Stimulated activated CD8-positive, alpha-beta memory T cell treated with anti-CD3 and anti-CD28 coated beads, Interleukin-7, amount 100 ng/mL, for 4 hours (primary cell): ENCODE results near the gene MAP2K3.
"Not testable (repeated sequence)": the region's sequence is repeated elsewhere in the genome, so short reads cannot be mapped to it uniquely, and the experiment has no call there.

Experiments used
- DNase-seq, 2 donors: peaks; one replicate each; pipeline ENCODE4 v3.0.0-alpha.2; 2020; ENCODE audit warnings: low read depth in 2 of 2

MAP2K3 gene

DNA sequence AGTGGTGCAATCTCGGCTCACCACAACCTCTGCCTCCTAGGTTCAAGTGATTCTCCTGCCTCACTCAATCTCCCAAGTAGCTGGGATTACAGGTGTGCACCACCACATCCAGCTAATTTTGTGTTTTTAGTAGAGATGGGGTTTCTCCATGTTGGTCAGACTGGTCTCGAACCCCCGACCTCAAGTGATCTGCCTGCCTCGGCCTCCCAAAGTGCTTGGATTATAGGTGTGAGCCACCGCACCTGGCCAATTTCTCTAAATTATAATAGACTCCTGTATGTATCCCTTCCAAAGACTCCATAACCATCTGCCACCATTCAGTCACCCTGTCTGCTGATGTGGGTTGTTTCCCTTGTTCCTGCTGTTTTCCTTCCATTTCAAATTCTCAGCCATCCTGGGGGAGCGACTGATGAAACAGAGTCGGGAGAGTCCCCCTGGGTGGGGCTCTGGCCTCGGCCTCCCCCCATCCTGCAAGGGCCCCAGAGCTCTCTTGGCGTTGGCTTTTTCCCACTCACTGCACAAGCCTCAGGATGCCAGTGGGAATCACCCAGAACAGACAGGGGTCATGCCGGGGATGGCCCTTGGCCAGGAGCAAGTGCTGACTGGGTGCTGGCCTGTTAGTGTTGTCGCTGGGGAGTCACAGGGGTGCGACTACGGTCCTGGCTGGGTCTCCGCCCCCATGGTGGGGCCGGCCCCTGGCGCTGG is 25.7 kb downstream of the MAP2K3 start:
- DNase-seq = not testable (repeated sequence)

DNA sequence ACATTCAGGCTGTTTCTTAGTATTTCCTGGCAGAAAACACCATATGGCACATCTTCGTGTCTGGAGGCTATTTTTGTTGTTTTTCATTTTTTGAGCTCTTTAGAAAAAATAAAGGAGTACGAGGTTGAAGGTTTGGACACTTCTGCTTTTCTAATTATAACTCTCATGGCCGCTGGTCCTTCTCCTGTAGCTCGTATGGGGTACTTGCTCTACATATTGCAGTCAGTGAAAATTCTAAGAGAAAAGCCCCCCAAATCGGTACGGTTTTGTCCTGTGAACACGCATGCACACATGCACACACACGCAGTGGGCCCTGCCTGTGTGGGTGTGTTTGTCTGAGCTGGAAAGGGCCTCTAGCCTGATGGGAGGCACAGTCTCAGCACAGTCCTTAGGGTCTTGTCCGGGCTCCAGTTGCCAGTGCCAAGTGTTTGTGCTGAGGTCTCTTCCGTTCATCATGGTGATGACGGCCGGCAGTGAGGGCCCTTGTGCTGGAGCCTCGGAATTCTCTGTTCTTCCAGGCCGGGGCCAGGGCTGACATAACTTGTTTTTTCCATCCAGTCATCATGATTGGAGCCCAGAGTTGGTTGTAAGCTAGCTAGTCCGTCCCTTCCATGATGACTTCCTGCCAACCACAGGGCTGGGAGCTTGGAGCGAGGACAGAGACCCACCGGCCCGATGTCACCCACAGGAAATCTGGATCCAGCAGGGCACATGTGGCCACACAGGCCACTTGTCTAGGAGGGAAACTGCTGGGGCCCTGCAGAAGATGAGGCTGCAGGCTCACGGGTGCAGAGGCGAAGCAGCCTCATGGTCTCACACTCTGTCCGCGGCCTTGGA is 26.5 kb downstream of the MAP2K3 start:
- not testable (repeated sequence) for DNase-seq

- DNase-seq = no peak
Observed at GRCh38 chr17:21313320-21313719, 28.8 kb downstream of the MAP2K3 start.

- DNase-seq = not testable (repeated sequence)
Observed at GRCh38 chr17:21313761-21314160, 29.2 kb downstream of the MAP2K3 start.

GRCh38 chr17:21314261-21314664 is 29.8 kb downstream of the MAP2K3 start:
- not testable (repeated sequence) for DNase-seq

GRCh38 chr17:21314701-21315111 is 30.2 kb downstream of the MAP2K3 start:
- not testable (repeated sequence) for DNase-seq

DNA sequence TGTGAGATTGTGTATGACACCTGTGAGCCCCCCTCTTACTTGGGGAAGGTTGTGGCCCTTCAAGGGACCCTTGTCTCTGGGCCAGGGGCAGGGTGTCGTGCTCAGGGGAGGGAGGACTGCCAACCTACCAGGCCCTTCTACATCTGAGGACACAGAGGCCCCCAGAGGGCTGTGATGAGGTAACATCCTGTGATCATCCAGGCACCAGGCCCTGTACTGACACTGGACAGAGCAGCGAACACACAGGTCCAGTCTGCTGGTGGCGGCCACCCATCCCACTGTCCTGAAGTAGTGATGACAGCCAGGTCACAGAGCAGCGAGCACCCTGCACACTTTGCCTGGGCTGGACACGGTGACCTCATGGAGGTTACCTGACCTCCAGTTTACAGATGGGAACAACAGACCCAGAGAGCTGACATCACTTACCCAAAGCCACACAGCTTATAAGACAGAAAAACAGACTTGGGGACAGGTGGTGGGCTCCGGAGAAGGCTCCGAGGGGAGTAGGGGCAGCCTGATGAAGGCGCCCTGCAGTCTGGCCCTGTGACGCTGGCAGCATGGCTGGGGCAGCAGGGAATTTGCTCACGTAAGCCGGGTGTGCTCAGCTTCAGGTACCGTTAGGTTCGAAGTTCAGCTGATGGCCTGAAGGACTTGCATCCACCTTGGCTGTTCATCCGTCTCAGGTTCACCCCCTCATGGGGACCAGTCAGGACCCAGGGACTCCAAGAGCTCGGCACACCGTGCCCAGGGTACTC is 30.9 kb downstream of the MAP2K3 start:
- not testable (repeated sequence) for DNase-seq

- not testable (repeated sequence) for DNase-seq
Observed at GRCh38 chr17:21316212-21316886, 31.8 kb downstream of the MAP2K3 start.

- not testable (repeated sequence) for DNase-seq
Observed at GRCh38 chr17:21316887-21317500, 32.5 kb downstream of the MAP2K3 start.

- DNase-seq = not testable (repeated sequence)
Observed at GRCh38 chr17:21317821-21318220, 33.3 kb downstream of the MAP2K3 start.

DNA sequence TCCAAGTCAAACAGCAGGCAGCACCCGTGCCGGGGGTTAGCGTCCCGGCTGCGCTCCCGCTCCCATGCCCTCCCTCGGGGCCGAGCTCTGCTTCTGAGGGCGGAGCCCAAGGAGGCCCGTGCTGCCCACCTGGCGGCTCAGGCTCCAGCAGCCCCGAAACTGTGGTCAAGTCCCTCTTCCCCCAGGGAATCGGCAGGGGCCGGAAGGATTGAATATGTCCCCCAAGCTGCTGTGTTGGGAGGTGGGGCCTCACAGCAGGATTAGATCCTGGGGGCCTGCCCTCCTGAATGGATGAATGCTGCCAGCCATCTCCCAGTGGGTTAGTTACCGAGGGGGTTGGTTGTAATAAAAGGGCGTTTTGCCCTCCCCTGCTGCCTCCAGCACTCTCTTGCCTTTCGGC is 33.9 kb downstream of the MAP2K3 start:
- no peak for DNase-seq

- DNase-seq = not testable (repeated sequence)
Observed at GRCh38 chr17:21318856-21319255, 34.3 kb downstream of the MAP2K3 start.

- not testable (repeated sequence) for DNase-seq
Observed at GRCh38 chr17:21319256-21319655, 34.7 kb downstream of the MAP2K3 start.

- DNase-seq = not testable (repeated sequence)
Observed at GRCh38 chr17:21319686-21320375, 35.3 kb downstream of the MAP2K3 start.

GRCh38 chr17:21320430-21320829 is 35.9 kb downstream of the MAP2K3 start:
- DNase-seq = not testable (repeated sequence)

DNA sequence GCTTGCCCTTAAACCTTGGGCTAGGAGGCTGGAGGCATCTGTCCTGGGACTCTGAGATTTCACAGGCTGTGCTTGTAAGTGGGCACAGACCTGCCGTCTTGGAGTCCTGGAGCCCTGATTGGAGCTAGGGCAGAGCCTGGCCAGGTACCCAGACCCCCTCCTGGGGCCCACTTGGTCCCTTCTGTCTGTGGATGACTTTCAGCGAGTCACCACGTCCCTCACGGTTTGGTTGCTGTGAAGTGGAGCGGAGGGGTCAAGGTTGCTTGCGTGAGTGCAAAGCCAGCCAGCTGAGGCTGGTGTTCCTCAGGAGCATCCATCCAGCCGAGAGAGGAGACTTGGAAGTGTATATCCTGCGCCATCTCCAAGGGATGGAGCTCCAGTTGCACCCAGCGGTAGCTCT is 36.5 kb downstream of the MAP2K3 start:
- DNase-seq = not testable (repeated sequence)

GRCh38 chr17:21321744-21322191 is 37.3 kb downstream of the MAP2K3 start:
- DNase-seq = not testable (repeated sequence)

DNA sequence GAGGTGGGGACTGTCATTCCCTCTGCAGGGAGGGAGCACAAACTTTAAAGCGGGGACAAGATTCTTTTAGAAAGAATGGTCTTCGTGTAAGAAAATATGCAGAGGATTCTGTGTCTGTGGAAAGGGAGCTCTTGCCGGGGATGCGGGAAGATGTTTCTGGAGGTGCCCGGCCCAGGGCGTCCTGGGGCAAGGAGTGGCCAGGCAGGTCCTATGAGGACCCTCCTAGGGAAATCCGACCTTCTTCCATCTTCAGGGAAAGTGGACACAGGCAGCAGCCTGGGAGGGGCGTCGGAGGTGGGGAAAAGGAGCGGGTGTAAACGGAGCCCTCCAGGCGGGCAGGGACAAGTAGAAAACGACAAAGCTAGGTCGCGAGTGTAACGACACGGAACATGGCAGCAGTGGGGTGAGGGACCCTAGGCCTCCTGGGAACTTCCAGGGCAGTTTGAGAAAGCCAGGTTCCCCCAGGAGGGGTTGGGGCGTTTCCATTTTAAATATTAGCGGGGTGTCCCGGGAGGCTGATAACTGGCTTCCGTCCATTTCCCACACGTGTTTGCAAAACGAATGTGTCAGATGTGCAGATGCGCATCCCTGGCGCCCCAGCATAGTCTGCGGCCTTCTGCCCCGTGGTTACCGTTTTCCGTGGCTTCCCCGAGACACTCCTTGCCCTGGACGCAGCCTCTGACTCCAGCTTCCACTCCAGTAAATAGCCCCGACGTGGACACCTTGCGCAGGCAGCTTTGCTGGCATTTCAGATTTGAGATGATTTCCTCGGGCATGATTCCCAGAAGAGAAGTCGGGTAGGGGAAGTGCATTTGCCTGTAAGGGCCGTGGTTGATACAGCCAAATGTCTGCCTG is 39.0 kb downstream of the MAP2K3 start:
- not testable (repeated sequence) for DNase-seq

DNA sequence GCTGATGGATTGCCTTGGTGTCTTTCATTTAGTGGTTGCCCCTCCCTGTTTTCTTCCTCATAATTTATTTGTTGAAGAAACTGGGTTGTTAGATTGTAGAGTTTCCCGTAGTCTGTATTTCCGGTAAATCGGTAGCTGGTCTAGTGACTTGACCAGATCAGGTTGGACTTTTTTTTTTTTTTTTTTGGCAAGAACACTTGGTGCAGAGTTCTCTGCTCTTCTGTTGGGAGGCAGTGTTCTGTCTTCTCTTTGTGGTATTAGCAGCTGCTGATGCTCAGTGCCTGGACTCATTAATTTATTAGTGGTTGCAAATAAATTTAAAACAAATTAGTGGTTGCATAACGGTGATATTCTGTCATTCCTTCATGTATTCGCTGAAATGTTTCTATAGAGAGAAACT is 40.2 kb downstream of the MAP2K3 start:
- not testable (repeated sequence) for DNase-seq
